ENCODE measurements around the gene OR51I2. TPM values are rescaled to one million over a fixed set of nuclear protein-coding genes. Genes with fewer than 3 reads are reported as not detected.

Gene OR51I2
- total RNA-seq, 2 donors from 2014 or later = not detected

DNA sequence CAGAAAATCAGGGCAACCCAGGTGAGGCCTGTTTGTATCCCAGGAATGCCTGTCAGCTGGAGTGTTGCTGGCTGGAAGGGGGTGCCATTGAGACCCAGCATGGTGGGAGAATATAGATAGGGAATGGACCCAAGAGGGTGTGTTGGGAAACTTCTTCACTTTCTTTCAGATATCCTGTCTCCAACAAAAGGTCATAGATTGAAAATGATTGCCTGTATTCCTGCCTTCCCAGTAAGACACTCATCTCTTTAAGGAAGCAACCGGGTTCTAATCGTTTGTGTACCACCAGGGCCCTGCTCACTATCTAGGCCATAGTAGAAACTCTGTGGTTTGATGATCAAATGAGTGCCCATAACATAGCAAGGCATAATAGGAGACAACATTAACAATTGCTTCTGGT is 7.7 kb upstream of the OR51I2 start, which contains the start of gene OR51I1:
Gene OR51I1 (minus strand): TSS at position 101 of the 400 bp plus-strand sequence. CDS start 0 bp downstream, at position 101.
- H3K9me3 ChIP-seq = no peaks in the 10 kb centered on the region
- no peaks in the 10 kb centered on the region for H3K27me3 ChIP-seq
- no peak for ATAC-seq
- TF ChIP-seq, protein P1, sequence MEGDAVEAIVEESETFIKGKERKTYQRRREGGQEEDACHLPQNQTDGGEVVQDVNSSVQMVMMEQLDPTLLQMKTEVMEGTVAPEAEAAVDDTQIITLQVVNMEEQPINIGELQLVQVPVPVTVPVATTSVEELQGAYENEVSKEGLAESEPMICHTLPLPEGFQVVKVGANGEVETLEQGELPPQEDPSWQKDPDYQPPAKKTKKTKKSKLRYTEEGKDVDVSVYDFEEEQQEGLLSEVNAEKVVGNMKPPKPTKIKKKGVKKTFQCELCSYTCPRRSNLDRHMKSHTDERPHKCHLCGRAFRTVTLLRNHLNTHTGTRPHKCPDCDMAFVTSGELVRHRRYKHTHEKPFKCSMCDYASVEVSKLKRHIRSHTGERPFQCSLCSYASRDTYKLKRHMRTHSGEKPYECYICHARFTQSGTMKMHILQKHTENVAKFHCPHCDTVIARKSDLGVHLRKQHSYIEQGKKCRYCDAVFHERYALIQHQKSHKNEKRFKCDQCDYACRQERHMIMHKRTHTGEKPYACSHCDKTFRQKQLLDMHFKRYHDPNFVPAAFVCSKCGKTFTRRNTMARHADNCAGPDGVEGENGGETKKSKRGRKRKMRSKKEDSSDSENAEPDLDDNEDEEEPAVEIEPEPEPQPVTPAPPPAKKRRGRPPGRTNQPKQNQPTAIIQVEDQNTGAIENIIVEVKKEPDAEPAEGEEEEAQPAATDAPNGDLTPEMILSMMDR (IDR thresholded peaks at IDR 0.05) = no peak
- no peak for TF ChIP-seq POLR2A (IDR thresholded peaks at IDR 0.05)
- intact Hi-C loops (cut with DNase I) = no loop called here
- H3K27ac ChIP-seq = no peak within 1 kb of the TSS
- no peak for DNase-seq
- no peaks in the 10 kb centered on the region for H3K36me3 ChIP-seq (replicated peaks in 1 of 2; ENCODE audit: insufficient read depth in 1 of 2, low read depth in 2 of 2)
- WGBS, 2 donors = 9 to 30% methylated on average over 2 of the region's 2 CpGs
- H3K4me1 ChIP-seq = no peaks in the 10 kb centered on the region
- no peak within 1 kb of the TSS for H3K4me3 ChIP-seq

DNA sequence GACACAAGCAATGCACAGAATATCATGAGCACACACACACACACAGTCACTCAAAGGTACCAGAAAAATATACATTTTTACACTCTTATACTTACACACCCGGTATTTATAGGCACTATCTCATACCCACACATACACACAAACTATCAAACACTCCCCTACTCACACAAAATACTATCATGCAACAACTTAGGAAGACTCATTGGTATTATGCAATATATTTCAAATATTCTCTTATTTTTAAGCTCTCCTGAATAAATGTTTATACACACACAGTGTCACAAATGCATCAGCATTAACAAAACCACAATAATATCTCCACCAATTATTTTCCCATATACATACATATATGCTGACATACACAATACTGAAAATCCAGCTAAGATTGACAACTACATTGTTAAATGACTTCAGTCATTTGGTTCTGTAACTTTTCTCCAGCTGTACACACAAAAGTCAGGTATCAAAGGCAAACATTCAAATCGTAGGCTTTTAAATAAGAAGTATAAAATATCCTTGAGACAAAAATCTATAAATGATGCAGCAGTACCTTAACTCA is 5.2 kb upstream of the OR51I2 start:
- intact Hi-C loops (cut with DNase I) = no loop called here
- TF ChIP-seq POLR2A (IDR thresholded peaks at IDR 0.05) = no peak
- TF ChIP-seq, protein P1 (IDR thresholded peaks at IDR 0.05) = no peak
- H3K9me3 ChIP-seq = no peaks in the 10 kb centered on the region
- DNase-seq (no peak), ATAC-seq (no peak)
- no peak overlapping the region for H3K27ac ChIP-seq
- H3K4me3 ChIP-seq = no peak overlapping the region
- no peaks in the 10 kb centered on the region for H3K4me1 ChIP-seq
- H3K36me3 ChIP-seq (replicated peaks in 1 of 2; ENCODE audit: insufficient read depth in 1 of 2, low read depth in 2 of 2) = no peaks in the 10 kb centered on the region
- WGBS, 2 donors = 26 to 38% methylated on average over 2 of the region's 2 CpGs
- no peaks in the 10 kb centered on the region for H3K27me3 ChIP-seq

DNA sequence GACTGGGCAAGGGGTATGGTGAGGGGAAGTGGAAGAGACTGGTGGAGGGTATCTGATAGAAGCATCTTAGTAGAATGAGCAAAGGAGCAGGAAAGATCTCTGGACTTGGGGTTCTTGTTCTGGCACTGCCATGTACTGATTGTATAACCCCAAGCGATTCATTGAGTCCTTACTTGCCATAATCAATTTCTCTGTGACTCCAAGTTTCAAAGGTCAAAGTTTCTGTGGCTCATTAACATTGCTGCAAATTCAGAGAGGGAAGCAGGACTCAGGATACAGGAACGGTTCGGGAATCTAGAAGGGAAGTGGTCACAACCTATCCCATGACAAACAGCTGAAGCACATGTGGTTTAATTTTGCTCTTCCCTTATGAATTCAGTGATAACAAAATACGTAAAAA is 309 bp downstream of the OR51I2 start:
- Histone ChIP-seq H3K27me3 (no peaks in the 10 kb centered on the region), H3K4me1 (no peaks in the 10 kb centered on the region), H3K36me3 (replicated peaks in 1 of 2; ENCODE audit: insufficient read depth in 1 of 2, low read depth in 2 of 2) (no peaks in the 10 kb centered on the region), H3K27ac (no peak overlapping the region), H3K9me3 (no peaks in the 10 kb centered on the region), H3K4me3 (no peak overlapping the region)
- no peak for DNase-seq
- WGBS, 2 donors = 36 to 48% methylated on average over 4 of the region's 4 CpGs
- intact Hi-C loops (cut with DNase I) = no loop called here
- TF ChIP-seq, protein P1 (IDR thresholded peaks at IDR 0.05) = no peak
- no peak for TF ChIP-seq POLR2A (IDR thresholded peaks at IDR 0.05)
- ATAC-seq = no peak

DNA sequence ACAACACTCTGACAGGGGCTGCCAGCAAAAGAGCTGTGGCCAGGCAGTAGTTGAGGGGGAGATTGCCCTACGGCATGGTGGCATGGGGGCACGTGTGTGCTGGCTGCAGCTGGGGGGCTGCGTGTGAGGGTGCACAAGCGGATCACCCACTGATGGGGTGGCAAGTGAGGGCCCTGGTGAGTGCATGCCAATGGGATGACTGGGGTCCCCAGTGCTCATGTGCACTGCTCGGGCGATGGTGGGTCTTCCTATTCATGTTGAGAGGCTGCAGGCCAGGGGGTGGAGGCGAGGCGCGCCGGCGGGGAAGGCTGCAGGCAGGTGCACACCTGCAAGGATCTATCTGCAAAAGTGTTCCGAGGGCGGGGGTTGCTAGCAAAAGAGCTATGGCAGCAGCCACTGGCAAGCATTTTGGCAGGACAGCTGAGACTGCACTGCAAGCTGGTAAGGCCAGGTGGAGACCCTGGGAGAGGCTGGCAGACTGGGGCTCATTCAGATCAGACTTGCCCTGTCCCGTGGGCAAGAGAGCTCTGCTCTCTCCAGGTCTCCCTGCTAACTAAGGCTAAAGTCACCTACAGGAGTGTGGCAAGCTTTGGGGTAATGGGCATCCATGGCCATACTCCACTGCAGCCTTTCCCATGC is 12.0 kb downstream of the OR51I2 start:
- intact Hi-C loops (cut with DNase I) = no loop called here
- Histone ChIP-seq H3K36me3 (replicated peaks in 1 of 2; ENCODE audit: insufficient read depth in 1 of 2, low read depth in 2 of 2) (no peaks in the 10 kb centered on the region), H3K9me3 (no peaks in the 10 kb centered on the region), H3K4me1 (no peaks in the 10 kb centered on the region), H3K27me3 (no peaks in the 10 kb centered on the region), H3K4me3 (no peak overlapping the region), H3K27ac (no peak overlapping the region)
- no peak for TF ChIP-seq POLR2A (IDR thresholded peaks at IDR 0.05)
- TF ChIP-seq, protein P1 (IDR thresholded peaks at IDR 0.05) = no peak
- 79 to 92% methylated on average over 12 to 14 of the region's 14 CpGs for WGBS, 2 donors
- ATAC-seq (no peak), DNase-seq (no peak)

DNA sequence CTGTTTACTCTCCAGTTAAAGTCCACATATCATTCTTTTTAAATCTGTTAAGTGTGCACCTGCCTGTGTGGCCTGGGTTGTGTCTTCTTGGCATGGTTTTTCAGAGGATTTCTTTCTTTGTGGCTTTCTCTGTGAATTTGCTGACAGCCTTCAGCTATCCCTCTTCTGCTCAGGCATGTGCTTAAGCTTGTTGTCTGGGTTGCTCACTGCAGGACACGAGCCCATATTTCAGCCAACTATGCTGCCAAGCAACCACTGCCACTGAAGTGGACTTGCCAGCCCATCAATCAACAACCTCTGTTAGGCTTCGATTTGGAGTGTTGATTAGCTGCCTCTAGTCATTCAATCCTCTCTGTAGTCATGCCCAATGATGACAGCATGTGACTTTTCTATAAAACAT is 18.4 kb downstream of the OR51I2 start:
- DNase-seq (no peak), ATAC-seq (no peak)
- intact Hi-C loops (cut with DNase I) = no loop called here
- Histone ChIP-seq H3K36me3 (replicated peaks in 1 of 2; ENCODE audit: insufficient read depth in 1 of 2, low read depth in 2 of 2) (no peaks in the 10 kb centered on the region), H3K4me3 (no peak overlapping the region), H3K27ac (no peak overlapping the region), H3K4me1 (no peaks in the 10 kb centered on the region), H3K9me3 (no peaks in the 10 kb centered on the region), H3K27me3 (no peaks in the 10 kb centered on the region)
- 16 to 20% methylated on average over 2 of the region's 2 CpGs for WGBS, 2 donors
- TF ChIP-seq POLR2A (IDR thresholded peaks at IDR 0.05) = no peak
- TF ChIP-seq, protein P1 (IDR thresholded peaks at IDR 0.05) = no peak

All from body of pancreas (tissue), 4 donors.